Brain microvascular endothelial cell (primary cell): ENCODE results near the gene ABCG4.
A peak's percentile ranks its signal among the peaks of the same experiment; 100 is the strongest.

ENCODE experiments used
- DNase-seq: peaks from one replicate; pipeline ENCODE4 v3.0.0-alpha.2; 2020
- H3K27ac ChIP-seq: fragments of 250-450 bp; sonication (Bioruptor Pico); 2 replicates; pipeline ENCODE4 v1.5.1; 2020; ENCODE audit warnings: mild to moderate bottlenecking, moderate library complexity
- H3K27me3 ChIP-seq: fragments of 250-450 bp; sonication (Bioruptor Pico); replicated peaks from 2 replicates; pipeline ENCODE4 v1.5.1; 2020; ENCODE audit warnings: mild to moderate bottlenecking
- H3K36me3 ChIP-seq: fragments of 250-450 bp; sonication (Bioruptor Pico); replicated peaks from 2 replicates; pipeline ENCODE4 v1.5.1; 2020; ENCODE audit warnings: mild to moderate bottlenecking
- H3K4me3 ChIP-seq: 2 replicates; pipeline ENCODE4 v1.5.1; 2011; ENCODE audit warnings: low read depth, mild to moderate bottlenecking, control low read depth, low read length, moderate library complexity
- in situ Hi-C: cut with HindIII; loops from 2 replicates; pipeline ENCODE4 v1.10.0; 2017; ENCODE audit warnings: low sequenced_read_pairs, low pct_ligation_motif_present
- TF ChIP-seq, protein P1 (sequence below): IDR thresholded peaks from 2 replicates; pipeline ENCODE4 v1.5.1; 2011; ENCODE audit warnings: low read depth, mild to moderate bottlenecking, moderate library complexity, low read length, control low read depth, inconsistent platforms; ENCODE audit errors: missing control alignments

Gene ABCG4

DNA sequence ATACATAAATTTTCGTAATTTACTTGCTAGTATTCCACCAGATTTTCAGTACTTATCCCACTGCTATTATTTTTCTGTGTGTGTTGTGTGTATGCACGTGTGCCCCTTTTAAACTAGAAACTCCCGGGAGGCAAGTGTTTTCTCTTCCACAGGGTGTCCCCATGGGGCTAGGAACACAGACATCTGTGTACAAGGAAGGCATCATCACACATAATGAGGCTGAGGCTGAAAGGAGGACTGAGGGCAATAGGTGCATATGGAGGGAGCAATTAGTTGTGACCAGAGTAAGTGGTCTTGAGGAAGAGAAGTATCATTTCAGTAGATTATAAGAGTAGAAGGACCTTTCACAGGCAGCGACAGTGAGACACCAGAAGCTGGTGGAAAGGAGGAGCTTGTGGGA, 45.1 kb upstream of the ABCG4 start:
- no peak overlapping the region for H3K27ac ChIP-seq

DNA sequence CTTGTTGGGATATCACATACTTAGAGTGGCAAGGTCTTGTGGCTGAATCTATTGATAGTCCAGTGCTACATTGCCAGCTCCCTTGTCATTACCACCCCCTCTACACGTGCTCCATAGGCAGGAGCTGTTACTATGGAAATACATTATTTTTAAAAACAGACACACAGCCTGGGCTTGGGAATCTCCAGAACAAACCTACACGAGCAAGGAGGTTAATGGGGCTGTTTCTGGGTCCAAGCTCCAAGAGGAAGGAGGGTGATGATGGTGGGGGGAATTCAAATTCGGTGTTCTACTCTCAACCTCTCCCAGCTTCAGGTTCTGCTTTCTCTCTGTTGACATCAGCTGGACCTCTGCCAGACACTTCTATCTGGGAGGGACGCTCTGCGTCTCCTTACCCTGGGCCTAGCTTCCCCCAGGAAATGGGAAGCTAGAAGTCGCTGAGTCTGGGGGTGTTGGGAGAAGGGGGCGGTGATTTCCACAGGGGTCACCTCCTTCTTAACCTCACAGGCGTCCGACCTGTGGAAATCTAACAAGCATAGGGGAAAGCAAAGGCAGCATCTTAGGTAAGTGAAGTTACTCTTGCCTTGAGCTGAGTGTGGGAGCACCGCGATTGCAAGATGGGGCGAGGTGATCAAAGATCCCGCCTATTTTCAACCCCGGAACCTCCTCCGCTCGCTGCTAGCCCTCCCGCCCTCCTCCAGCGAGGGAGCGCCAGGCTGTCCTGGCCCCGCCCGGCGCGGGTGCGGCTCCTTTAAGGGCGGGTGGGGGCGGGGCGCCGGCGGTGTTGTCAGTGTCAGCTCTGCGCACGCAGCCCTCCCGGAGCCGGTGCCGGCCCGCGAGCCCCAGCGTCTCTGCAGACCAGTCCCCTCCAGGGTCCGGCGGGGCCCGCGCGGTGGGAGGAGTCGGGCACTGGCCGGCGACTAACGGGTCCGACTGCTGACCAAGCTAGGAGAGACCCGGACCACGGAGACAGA, 42.0 kb upstream of the ABCG4 start, which contains the start of gene C2CD2L:
C2CD2L (plus strand) TSS at position 781 of the 974 bp plus-strand sequence. CDS start 398 bp downstream, outside the sequence.
- peak within 1 kb of the TSS; percentile 79 for H3K4me3 ChIP-seq
- H3K27ac ChIP-seq, result peak within 1 kb of the TSS; percentile 57
- TF ChIP-seq, protein P1, sequence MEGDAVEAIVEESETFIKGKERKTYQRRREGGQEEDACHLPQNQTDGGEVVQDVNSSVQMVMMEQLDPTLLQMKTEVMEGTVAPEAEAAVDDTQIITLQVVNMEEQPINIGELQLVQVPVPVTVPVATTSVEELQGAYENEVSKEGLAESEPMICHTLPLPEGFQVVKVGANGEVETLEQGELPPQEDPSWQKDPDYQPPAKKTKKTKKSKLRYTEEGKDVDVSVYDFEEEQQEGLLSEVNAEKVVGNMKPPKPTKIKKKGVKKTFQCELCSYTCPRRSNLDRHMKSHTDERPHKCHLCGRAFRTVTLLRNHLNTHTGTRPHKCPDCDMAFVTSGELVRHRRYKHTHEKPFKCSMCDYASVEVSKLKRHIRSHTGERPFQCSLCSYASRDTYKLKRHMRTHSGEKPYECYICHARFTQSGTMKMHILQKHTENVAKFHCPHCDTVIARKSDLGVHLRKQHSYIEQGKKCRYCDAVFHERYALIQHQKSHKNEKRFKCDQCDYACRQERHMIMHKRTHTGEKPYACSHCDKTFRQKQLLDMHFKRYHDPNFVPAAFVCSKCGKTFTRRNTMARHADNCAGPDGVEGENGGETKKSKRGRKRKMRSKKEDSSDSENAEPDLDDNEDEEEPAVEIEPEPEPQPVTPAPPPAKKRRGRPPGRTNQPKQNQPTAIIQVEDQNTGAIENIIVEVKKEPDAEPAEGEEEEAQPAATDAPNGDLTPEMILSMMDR, result no peak
- no peaks in the 10 kb centered on the region for H3K27me3 ChIP-seq
- DNase-seq, result peak; percentile 79
- in situ Hi-C loops, result no loop called here
- peaks cover 20% of the 10 kb centered on the region for H3K36me3 ChIP-seq

More for the DNA sequence above, 45.1 kb upstream of the ABCG4 start:
- no peak for DNase-seq
- TF ChIP-seq, protein P1, result no peak
- in situ Hi-C loops, result no loop called here
- no peak overlapping the region for H3K4me3 ChIP-seq
- no peaks in the 10 kb centered on the region for H3K36me3 ChIP-seq
- no peaks in the 10 kb centered on the region for H3K27me3 ChIP-seq

DNA sequence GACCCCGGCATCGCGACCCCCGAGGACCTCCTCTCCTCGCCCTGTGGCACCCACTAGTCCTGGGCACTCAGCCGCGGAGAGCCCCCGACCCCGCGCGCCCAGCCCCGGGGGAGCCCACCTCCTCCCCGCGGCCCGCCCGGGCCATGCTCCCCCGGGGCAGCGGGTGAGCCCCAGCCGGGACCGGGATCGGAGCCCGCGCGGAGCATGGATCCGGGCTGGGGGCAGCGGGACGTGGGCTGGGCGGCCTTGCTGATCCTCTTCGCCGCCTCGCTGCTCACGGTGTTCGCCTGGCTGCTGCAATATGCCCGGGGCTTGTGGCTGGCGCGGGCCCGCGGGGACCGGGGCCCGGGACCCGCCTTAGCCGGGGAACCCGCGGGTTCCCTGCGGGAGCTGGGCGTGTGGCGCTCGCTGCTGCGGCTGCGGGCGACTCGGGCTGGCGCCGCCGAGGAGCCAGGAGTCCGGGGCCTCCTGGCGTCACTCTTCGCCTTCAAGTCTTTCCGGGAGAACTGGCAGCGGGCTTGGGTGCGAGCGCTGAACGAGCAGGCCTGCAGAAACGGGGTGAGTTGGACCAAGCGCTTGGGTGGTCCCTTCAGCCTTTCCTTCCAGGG, 41.2 kb upstream of the ABCG4 start:
- H3K27ac ChIP-seq, result peak overlapping the region; percentile 4
- H3K36me3 ChIP-seq, result peaks cover 28% of the 10 kb centered on the region
- no peaks in the 10 kb centered on the region for H3K27me3 ChIP-seq
- TF ChIP-seq, protein P1, result no peak
- DNase-seq, result no peak
- H3K4me3 ChIP-seq, result peak overlapping the region; percentile 79
- in situ Hi-C loops, result no loop called here

DNA sequence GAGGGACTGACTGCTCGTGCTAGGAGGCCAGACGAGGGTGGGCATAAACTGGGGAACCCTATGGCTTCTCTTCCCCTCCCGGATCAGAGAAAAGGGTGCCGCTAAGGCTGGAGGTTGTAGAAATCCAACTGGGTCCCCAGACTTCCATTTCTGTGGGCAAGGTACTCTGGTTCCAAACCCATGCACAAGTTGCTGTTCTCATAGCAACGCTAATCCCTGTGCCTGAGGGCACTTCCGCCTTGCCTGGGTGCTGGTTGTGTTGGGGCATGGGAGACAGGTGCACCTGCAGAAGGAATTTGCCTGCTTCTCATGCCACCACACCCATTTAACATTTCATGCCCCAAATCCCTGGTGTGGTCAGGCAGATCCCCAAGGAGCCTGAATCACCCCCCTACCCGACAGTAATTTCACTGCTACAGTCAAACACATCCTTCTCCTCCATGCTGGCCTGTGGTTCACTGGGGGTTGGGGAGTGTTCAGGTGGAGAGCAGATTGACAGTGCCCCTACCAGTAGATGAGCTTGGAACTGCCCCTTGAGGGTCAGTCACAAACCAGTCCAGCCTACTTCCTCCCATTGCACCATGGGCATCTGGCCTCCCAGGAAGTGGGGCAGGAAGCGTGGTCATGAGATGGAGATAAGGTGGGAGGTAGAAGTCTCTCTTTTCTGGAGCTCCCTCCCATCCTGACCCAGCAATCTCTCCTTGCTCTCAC, 40.6 kb upstream of the ABCG4 start:
- Histone ChIP-seq H3K36me3 (peaks cover 34% of the 10 kb centered on the region), H3K27ac (no peak overlapping the region), H3K27me3 (no peaks in the 10 kb centered on the region), H3K4me3 (peak overlapping the region; percentile 79)
- DNase-seq, result no peak
- TF ChIP-seq, protein P1, result no peak
- in situ Hi-C loops, result no loop called here

DNA sequence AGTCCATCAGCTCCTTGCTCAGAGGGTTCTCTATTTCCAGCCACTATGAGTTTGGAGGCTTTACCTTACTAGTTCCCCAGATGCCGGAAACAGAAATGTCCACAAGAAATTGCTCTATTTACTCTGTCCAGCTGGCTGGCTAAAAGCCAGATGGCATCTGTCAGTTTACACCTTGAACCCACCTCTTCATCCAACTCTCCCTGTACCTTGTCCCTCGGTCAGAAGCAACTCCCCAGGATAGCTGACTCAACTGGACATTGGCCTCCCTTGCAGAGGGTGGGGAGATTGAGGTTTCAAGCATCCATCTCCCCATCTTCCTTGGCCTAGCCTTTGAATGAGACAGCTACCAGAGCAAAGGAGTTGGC, 40.0 kb upstream of the ABCG4 start:
- H3K4me3 ChIP-seq, result peak overlapping the region; percentile 79
- TF ChIP-seq, protein P1, result no peak
- no peak overlapping the region for H3K27ac ChIP-seq
- DNase-seq, result no peak
- H3K36me3 ChIP-seq, result peaks cover 36% of the 10 kb centered on the region
- no peaks in the 10 kb centered on the region for H3K27me3 ChIP-seq
- in situ Hi-C loops, result no loop called here
